Measurements from ENCODE around the gene CDK6.

DNA sequence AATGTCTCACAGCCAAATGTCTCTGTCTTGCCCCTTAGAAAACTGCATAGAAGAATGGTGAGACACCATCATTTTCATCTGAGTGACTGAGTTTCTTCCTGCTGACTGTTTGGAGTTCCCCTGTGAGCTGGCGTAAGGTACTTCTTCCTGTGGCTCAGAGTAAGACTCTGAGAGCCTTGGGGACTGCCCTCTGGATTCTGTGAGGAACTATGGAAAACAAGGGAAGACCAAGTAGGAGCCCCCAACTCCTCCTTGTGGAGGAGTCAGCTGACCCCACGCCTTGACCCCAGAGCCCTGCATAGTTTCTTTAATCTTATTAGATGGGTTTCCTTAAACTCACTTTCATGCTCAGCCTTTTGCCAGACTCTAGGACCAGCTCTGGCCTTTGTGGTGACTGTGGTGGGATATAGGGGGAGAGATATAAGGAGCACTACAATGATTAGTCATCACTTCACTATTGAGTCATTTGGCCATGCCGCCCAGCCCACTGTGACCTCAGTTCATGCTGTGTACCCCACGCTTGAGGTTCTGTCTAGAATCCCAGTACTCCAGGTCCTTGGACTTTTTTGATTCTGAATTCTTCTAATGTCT is 194.4 kb downstream of the CDK6 start:
- TF ChIP-seq, protein P1, sequence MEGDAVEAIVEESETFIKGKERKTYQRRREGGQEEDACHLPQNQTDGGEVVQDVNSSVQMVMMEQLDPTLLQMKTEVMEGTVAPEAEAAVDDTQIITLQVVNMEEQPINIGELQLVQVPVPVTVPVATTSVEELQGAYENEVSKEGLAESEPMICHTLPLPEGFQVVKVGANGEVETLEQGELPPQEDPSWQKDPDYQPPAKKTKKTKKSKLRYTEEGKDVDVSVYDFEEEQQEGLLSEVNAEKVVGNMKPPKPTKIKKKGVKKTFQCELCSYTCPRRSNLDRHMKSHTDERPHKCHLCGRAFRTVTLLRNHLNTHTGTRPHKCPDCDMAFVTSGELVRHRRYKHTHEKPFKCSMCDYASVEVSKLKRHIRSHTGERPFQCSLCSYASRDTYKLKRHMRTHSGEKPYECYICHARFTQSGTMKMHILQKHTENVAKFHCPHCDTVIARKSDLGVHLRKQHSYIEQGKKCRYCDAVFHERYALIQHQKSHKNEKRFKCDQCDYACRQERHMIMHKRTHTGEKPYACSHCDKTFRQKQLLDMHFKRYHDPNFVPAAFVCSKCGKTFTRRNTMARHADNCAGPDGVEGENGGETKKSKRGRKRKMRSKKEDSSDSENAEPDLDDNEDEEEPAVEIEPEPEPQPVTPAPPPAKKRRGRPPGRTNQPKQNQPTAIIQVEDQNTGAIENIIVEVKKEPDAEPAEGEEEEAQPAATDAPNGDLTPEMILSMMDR (conservative IDR thresholded peaks at IDR 0.05; ENCODE audit: low read depth, low read length) = no peak
- no peak for TF ChIP-seq EZH2 (IDR thresholded peaks at IDR 0.05; ENCODE audit: low read length, unreplicated experiment)
